HG03460 (cell line): ENCODE results near the gene ATM.

ENCODE experiments used
- ATAC-seq: cut with Tn5 transposase; IDR thresholded peaks from one replicate; pipeline ENCODE4 v1.9.1; 2021; ENCODE audit not compliant: unreplicated experiment

ATM gene, protein sequence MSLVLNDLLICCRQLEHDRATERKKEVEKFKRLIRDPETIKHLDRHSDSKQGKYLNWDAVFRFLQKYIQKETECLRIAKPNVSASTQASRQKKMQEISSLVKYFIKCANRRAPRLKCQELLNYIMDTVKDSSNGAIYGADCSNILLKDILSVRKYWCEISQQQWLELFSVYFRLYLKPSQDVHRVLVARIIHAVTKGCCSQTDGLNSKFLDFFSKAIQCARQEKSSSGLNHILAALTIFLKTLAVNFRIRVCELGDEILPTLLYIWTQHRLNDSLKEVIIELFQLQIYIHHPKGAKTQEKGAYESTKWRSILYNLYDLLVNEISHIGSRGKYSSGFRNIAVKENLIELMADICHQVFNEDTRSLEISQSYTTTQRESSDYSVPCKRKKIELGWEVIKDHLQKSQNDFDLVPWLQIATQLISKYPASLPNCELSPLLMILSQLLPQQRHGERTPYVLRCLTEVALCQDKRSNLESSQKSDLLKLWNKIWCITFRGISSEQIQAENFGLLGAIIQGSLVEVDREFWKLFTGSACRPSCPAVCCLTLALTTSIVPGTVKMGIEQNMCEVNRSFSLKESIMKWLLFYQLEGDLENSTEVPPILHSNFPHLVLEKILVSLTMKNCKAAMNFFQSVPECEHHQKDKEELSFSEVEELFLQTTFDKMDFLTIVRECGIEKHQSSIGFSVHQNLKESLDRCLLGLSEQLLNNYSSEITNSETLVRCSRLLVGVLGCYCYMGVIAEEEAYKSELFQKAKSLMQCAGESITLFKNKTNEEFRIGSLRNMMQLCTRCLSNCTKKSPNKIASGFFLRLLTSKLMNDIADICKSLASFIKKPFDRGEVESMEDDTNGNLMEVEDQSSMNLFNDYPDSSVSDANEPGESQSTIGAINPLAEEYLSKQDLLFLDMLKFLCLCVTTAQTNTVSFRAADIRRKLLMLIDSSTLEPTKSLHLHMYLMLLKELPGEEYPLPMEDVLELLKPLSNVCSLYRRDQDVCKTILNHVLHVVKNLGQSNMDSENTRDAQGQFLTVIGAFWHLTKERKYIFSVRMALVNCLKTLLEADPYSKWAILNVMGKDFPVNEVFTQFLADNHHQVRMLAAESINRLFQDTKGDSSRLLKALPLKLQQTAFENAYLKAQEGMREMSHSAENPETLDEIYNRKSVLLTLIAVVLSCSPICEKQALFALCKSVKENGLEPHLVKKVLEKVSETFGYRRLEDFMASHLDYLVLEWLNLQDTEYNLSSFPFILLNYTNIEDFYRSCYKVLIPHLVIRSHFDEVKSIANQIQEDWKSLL (N-terminal part only)

GRCh38 chr11:108222574-108223347 is at the start of gene ATM, which contains the start of gene NPAT:
ATM (plus strand) TSS chr11:108223067; CDS start chr11:108227625, 4,558 bp downstream.
NPAT (minus strand) TSS chr11:108222638; CDS start chr11:108222536, 102 bp downstream.
- ATAC-seq, result peak; percentile 70

- ATAC-seq, result no peak
Observed at GRCh38 chr11:108177570-108177969, 45.3 kb upstream of the ATM start.

DNA sequence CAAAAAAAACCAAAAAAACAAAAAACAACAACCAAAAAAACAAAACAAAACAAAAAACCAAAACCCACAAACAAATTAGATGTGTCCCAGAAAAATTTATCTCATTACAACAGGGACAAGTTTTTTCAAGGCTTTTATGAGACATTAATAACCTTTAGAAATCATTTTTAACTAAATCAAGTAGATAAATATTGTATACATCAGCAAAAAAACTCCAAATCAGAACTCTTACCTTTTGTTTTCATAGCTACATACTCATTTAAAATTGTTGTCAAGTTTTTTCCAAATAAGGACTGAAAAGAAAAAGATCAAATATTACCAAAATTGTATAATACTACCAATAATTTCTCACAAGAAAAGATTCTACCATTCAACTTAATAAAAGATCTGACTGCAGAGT is 29.1 kb upstream of the ATM start:
- no peak for ATAC-seq

GRCh38 chr11:108196901-108197300 is 26.0 kb upstream of the ATM start:
- no peak for ATAC-seq

GRCh38 chr11:108197351-108197750 is 25.5 kb upstream of the ATM start:
- ATAC-seq, result no peak

DNA sequence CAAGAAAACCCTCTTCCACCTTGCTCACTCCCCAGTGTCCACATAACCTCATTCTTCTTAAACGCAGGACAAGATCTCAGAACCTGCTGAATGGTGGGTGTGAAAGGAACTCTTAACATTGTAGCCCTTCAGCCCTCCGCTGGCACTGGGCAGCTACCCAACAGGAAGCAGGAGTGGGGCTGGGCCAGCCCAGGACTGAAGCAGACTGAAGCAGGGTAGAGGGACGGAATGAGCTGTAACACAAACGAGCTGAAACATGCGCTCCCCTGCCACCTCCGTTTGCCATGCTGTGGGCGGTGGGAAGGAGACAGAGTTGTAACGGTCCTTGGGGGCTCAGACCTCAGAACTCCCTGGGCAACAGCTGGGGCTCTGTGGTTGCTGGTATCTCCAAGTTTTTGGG is 24.0 kb upstream of the ATM start:
- ATAC-seq, result no peak

- peak; percentile 74 for ATAC-seq
Observed at GRCh38 chr11:108199446-108200321, 23.2 kb upstream of the ATM start.

DNA sequence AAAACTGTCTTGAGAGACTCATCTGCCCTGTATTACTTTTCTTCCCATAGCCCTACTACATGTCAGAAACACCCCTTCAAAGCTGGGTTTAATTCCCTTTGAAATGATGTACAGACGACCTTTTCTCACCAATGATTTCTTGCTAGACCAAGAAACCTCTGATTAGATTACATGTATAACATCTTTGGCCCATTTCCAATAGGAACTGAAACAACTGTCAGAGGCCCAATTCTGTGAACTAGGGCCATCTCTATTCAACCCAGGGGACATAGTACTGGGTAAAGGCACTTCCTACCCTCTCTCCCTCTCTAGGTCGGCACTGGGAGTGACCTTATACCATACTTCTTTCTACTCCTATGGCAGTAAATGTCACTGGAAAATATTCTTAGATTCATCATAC is 19.8 kb upstream of the ATM start:
- ATAC-seq, result no peak

DNA sequence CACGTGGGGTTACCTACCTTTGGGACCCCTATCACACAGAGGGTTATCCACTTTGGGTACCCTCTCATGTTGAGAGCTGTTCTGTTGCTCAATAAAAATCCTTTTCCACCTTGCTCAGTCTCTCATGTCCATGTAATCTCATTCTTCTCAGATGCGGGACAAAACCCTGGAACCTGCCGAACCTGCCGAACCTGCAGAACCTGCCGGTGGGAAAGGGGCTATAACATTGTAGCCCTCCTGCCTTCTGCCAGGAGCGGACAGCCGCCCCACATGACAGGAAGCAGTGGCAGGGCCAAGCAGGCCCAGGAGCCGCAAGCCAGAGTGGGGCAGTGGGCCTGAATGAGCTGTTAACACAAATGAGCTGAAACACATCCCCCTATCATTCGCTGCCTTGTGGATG is 18.5 kb upstream of the ATM start:
- ATAC-seq, result no peak

- ATAC-seq, result no peak
Observed at GRCh38 chr11:108204929-108205499, 17.9 kb upstream of the ATM start.

GRCh38 chr11:108206171-108206570 is 16.7 kb upstream of the ATM start:
- no peak for ATAC-seq

GRCh38 chr11:108206969-108207682 is 15.7 kb upstream of the ATM start:
- no peak for ATAC-seq

- ATAC-seq, result no peak
Observed at GRCh38 chr11:108207683-108208060, 15.2 kb upstream of the ATM start.

- ATAC-seq, result no peak
Observed at GRCh38 chr11:108210441-108210840, 12.4 kb upstream of the ATM start.

- ATAC-seq, result no peak
Observed at GRCh38 chr11:108213784-108214183, 9.1 kb upstream of the ATM start.

GRCh38 chr11:108216988-108217387 is 5.9 kb upstream of the ATM start:
- no peak for ATAC-seq

DNA sequence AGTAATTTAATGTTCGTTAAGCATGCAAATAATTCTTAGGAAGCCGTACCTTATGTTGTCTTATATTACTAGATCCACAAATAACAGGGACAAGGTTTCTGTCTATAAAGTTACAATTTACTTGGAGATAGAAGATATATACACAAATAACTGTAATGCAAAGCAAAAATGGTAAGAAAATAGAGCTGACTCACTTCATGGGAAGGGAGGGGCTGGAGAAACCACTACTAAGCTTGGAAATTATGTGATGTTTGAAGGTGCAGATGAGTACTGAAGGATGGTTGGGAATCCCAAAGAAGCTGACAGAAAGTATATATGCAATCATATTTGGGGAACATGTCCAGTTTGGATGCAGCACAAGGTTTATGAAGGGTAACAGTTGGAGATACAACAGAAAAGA is 4.4 kb upstream of the ATM start:
- ATAC-seq, result no peak
